ENCODE data around the gene PTPRK. TPM values are rescaled to one million over a fixed set of nuclear protein-coding genes. Genes with fewer than 3 reads are reported as not detected.

PTPRK gene
- polyA plus RNA-seq, 12 donors = 15.0 to 27.8 (median 21.1) TPM; not detected in 1

DNA sequence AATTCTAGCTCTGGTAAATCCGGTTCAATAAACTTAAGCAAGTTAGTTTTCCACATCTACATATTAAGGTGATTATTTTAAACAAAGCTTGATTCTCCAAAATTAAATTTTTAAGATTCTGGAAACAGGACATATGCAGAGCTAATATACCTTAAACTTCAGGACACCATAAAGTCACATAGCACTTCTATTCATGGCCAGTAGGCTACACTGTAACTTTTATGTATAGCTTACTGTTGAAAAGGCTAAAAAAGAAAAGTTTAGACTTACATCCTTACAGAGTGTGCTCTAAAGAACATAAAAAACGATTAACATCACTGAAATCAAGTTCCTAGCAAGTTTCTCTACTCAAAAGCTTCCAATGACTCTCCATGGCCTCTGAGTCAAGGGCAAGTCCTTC lies 224.7 kb downstream of the PTPRK start:
- no peak for DNase-seq

DNA sequence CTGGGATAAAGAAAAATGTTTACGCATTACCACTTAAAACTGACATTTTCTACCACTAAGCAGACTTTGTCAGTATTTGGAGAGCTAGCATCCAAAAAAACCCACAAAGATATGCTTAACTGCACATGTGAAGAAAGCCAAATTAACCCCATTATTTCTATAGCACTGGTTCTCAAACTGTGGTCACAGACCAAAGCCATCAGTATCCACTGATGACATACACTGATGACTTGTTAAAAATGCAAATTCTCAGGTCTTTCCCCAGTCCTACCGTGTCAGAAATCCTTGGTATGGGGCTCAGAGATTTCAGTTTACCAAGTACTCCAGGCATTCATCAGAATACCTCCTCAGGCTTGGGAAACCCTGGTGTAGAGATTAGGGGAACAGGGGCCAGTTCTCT lies 230.2 kb downstream of the PTPRK start:
- DNase-seq = no peak

DNA sequence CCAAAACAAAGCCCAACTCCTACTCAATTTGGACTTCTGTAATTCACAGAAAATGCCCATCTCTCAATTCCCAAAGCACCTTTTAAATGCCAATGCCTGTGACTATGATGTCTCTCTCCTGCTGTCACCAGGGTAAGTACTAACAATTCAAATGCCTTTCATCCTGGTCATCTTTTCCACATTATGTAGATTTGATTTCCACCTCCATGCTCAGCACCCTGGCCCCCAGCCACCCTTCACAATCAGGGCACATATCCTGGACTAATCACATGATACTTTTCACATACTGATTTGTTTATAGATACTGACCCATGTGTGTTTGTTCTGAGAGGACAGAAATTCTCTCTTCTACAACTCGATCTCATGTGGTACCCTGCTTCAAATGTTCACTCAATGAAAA lies 236.3 kb downstream of the PTPRK start:
- DNase-seq = no peak

DNA sequence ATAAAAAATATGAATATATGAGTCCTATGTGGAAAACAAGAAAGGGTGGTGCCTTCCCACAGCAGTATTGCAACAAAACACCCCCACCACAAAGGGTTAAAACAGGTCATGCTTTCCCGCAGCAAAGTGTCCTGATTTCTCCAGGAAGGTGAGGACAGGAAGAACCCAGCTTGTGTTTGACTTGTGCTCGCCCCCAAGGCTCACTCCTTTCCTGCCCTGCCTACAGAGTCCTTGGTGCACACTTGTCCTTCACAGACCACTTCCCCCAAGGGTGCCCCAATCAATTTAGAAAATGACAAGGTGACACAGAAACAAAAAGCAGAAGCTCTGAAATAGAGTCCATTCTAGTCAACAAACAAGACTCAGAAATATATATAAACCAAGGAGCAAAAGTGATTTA lies 237.4 kb downstream of the PTPRK start:
- DNase-seq = no peak

DNA sequence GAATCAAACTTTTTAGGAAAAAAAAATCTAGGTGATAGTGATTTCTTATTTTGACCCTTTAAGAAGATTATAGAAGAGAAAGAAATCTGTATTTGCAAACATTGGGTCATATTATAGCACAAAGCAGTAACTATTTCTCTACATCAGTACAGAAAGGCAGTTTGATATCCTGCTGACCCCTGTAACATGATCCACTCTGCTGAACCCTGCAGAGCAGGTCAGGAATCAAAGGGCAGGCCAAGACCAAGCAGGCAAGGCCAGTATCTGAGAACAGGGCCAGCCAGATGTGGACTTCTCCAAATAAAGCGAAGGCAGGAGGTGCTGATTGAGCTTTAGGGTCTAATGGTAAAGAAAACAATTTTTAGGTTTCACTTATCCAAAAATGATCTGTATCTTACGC lies 239.4 kb downstream of the PTPRK start:
- DNase-seq = no peak

DNA sequence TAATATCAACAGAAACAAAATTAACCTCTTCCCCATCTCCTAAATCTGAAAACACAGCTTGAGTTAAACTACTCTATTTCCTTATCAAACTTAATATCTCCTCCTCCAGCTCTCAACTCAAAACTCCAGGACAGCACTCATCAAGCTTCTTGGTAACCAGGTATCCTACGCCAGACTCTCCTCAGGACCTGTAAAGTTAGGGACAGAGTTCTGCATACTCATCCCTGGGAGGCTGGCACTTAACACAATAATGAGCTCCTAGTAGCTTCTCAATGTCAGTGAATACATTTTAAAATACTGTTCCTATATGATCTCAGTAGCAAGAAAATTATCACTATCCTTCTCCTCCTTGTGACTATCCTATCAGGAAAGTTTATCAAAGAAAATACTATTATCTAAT lies 240.3 kb downstream of the PTPRK start:
- no peak for DNase-seq

DNA sequence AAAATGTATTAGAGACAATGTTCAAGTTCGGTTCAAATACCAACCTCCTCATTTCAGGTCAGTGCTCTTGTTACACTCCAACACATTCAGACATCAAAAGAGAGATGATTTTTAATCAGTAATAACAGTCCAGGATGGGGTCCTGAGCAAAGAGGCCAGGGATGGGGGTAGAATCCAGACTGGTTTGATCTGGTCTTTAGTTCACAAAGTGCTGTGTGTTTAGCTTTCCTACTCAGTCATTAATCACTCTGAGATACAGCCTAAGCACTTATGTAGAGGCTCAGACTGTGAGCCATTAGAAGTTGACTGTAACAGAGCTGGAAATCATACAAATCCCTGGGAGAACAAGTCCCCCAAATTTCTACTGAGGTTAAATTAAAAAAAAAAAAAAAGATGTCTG lies 241.6 kb downstream of the PTPRK start:
- DNase-seq = no peak

DNA sequence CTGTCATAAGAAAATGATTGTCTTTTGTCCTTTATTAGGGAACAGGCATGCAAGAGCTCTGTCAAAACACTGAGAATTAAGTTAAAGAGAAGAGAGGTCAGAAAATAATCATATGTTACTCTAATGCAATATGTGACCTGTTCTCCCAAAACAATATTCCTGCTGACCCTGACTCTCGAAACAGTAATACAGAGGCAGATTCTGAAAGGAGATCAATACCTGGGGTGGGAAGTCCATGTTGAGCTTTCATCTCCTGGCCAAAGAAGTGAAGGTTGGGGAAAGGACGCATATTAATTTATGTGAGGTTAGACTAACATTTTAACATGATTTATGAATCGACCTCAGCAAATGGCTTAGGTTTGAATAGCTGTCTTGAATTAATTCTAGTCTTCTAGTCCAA lies 243.0 kb downstream of the PTPRK start:
- no peak for DNase-seq

DNA sequence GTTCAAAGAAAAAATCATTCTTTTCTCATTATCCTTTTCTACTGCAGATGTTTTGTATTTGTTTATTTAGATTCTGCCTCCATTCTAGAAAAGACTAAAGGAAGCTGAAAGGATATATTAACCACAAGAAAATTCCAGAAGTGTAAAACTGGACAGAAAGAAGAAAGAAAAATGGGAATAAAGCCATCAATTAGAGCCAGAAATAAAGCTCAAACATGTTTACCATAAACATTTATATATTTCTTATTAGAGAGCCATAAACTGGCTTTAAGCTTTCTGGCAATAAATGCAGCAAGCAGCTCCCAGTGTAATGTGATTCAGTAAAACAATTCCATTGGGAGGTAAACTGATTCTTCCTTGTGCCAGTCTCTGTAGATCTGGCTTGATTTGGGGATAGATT lies 244.1 kb downstream of the PTPRK start:
- DNase-seq = no peak

DNA sequence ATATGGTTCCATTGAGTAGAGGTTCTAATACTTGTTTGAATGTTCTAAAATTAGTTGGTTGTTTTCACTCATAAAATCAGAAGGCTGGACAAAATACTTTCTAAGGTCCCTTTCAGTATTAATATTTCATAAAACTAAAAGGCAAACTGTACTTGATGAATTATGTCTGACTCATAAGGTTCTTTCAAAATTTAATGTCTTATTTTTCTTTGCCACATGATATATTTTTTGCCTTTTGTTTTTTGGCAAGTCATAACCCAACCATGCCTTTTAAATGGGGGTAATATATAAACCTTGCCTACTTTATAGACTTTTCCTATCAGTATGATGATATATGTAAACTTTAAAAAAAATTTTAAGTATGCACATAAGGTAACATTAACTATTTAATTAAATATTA lies 244.7 kb downstream of the PTPRK start:
- no peak for DNase-seq

DNA sequence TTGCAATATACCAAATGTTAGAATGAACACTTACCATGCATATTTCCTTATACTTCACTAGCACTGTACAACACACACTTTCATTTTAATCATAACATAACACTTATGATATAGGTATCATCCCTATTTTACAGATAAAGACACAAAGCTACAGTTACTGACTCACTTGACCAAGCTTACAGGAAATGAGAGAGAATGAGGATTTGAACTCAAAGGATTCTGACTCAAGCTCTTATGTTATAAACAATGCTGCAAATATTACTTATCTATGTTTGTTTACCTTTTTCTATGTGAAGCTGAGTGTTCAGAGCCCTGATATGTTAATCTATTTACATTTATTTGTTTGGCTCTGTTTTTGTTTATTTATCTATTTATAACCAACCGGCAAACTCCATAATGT lies 245.4 kb downstream of the PTPRK start:
- no peak for DNase-seq

DNA sequence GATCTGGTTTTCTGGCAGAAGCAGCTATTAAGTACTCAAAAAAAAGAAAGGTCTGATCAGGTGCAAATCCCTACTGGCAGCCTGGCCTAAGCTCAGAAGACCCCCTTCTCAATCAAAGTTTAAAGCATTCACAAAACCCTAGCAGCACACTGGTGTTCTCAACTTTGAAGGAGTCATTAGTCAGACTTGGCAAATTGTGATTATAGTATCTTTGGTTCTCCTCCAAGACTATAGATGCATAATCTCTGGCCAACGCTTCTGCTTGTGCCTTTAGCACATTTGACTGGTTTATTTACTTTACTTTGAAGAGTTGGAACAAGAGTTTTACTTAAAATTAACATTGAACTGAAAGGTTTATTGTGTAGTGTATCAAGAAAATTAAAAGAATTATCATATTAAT lies 248.9 kb downstream of the PTPRK start:
- DNase-seq = no peak

DNA sequence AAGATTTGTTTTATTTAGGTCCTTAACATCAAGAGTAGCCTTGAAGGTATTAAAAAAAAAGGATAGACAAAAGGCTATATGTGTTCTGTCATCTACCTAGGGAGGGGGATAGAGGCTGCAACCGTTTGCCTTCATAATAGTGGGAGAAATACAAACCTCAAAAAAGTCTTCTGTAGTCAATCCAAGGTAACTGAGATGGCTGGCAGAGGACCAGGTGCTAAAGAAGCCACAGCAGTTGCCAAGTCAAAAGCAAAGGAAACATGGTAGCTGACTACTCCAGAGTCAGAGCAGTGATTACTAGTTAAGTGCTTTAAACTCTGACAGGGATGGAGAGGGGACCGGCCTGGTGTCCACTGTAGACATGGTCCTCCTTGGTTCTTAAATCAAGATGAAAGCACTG lies 249.4 kb downstream of the PTPRK start:
- no peak for DNase-seq

DNA sequence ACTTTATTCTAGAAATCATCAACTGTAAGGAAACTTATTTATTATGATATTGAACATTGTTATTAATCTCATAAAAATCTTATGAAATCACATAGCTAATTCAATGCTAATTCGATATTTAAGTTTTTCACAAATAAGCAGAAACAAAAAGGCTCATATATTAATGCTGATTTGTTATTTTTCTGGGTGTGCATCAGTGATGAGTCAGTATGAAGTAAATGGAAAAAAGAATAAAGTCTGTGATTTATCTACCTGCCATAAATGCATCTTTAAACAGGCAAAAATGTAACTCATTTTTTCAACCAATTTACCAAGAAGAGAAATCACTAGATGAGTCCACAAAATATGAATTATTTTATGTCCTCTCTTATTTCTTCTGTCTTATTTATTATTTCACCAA lies 253.5 kb downstream of the PTPRK start:
- no peak for DNase-seq

DNA sequence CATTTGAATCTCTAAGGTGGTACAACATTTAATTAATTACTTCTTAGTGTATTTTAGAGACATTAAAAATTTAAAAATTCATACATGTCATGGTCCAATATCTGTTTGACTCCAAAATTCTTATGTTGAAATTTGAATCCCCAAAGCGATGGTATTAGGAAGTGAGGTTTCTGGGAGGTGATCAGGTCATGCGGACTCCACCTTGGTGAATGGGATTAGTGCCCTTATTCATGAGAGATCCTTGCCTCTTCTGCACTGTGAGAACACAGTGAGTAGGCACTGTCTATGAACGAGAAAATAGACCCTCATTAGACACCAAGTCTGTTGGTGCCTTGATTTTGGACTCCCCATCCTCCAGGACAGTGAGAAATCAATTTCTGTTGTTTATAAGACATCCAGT lies 254.7 kb downstream of the PTPRK start:
- DNase-seq = no peak

DNA sequence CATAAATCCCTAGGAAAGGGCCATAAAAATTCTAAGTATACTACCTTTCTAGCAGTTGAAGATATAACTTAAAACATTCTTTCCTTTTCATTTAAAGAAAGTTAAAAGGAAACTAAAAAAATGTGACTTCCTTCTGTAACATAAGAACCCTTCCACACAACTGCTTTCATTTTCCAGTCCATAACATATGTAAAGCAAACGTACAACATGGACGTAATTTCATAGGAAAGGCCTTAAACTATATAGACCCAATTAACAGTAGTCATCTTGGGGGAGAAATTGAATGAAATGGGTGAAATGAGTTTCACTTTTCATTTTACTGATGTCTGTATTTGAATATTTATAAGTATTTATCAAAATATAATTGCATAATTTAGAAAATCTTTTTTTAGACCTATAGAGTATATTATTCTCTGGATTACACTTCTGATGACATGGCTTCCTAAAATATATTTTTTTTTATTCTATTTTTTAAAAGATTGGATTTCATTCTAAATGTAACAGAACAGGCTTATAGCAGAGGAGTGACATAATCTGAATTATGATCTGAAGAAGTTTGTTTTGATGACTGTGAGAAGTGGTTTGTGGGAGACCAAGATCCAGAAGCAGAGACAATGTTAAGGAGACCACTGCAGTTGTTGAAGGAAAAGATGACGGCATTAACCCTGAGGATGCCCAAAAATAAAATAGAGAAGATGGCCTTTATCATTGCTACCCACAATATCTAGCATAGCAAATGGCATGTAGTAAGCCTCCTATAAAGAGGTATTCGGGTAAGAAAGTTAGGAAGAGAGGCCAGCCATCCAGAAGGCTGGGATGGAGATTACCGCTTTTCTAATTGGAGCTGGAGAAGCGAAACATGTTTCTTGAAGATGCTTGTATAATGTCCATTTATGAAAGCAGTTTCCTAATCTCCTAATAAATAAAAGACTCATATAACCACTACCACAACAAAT lies 260.4 kb downstream of the PTPRK start:
- no peak for DNase-seq

DNA sequence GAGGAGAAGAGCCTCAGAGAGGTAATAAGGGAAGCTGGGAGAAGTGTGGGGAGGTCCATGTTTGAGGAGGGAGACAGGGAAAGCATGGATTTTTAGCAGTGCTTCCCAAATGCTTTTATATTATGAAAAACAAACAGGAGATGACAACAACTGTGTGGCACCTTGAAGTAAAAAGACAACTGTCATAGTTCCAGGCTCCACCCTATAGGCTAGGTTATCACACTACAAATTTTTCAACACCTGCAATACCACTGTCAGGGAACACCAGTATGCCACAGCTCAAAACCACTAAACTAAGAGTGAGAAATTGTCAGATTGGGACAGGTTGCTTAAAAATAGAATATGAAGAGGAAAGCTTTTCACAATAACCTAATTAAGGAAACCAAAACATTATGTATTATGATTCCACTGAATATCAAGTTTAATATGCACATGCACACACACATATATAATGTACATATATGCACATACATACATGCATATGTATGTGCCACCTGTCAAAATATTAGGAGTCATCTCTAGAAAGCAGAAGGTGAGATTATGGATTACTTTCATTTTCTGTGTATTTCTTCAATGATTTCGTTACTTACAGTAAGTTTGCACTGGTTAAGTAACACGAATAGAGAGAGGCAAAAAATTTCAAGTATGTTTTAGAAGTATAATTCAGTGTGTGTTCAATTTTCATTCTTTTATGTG lies 261.2 kb downstream of the PTPRK start:
- no peak for DNase-seq

DNA sequence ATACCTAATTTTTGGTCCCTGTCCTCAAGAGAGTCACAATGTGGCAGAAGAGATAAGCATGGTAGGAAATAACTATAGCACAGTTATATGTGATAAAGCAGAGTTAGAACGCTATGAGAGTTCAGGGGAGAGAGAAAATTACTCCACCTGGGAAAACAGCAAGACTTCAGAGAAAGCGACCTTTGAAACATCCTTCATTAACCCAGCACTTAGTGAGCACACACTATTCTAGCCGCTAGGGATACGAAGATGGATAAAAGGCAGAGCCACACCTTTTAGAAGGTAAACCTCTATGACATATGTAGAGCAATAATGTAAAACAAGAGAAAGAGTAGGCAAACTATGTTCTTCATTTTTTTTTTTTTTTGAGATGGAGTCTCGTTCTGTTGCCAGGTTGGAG lies 264.3 kb downstream of the PTPRK start:
- DNase-seq = no peak

DNA sequence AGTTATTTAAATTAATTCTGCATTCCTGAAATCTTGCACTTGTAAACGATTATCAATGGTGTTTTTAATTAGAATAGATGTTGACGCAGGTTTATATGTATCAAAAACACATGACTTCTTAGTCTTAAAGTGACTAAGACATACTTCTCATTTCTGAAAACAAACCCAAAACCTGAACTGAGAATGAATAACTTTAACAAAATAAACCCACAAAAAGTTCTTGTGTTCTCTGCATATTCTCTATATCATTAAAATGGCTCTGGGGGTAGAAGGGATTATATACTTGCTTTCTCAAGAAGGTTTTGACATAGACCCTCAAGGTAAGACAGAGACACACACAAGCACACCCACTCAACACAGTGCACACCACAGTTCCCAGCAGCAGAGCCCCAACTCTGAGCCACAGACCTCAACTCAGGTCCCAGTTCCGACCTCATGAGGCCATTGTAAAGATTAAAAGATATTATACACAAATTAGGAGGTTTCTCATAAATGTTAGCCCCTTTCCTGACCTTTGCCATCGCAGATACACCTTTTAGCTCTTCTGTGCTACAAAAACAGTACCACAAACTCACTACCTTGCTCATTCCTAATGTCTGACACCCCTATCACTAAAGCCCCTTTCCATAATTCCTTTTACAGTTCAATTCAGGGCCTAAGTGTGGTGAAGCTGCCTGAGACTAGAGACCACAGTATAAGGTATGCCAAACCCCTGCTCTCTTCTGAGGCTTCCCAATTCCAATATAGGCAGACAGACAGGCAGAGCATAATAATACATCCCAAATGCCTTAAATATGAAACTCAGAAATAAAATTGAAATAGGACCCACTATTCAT lies 267.8 kb downstream of the PTPRK start:
- DNase-seq = no peak

DNA sequence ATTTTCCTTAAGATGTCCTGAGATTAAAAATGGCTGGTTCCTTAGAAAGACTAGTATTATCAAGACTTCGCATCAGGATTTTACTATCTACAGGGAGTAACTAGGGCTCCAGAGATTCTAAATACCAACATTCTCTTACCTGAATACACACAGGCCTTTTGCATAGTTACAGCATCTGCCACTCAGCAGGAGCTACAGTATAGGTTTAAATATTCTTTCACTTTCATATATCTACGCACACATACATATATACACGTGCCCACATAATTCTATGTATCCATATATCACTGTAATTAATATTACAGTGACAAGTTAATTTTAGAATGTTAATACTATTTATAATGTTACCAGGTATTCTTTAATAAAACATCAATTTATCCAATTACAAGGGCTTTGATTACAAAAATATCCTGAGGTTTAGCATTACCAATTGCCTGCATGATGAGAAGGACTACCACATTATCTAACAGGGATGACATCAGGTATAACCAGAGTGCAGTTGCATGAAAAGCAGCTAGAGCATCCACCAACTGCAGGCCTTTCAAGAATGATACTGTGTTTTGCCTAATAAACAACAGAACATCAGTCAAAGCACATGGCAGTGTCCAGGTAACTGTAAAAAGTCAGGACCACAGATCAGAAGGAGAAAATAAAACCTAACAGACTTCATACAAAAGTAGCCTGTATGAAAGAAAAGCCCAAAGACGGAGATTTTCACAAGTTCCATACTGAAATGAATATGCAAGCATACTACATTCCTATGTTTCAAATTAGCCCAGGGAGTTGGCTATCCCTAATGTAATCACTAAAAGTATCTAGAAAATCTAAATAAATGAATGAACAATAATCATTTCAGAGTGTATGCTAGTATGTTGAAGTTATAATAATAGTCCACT lies 268.7 kb downstream of the PTPRK start:
- no peak for DNase-seq

DNA sequence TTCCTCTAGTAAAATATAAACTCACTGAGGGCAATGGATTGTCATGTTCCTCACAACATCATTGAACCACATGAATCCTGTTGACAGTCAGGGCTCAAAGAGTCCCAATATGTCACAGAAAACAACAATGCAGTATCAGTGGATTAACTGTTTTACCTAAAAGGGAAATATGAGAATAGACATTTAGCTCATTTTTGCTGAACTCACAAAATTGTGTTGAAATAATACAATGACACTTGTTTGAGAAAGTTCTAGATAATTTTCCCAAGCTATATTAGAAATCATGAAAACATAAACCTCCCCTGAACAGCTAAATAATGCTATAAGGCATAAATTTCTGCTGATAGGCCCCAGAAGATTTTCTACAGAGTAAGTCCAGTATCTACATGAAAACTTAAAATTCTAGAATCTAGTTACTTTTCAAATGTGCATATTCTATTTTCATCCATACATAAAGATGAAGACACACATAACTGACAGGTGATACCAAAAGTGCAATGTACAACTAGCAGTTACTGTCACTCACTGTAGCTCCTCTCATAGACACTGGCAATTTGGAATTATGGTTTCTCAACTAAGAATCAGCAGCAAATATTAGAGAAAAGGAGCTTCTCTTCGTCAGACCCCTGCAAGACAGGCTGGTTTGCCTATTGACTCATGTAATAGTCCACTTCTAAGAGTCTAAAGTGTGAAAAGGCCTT lies 269.9 kb downstream of the PTPRK start:
- DNase-seq = no peak

All from muscle of arm (tissue), 12 donors.